HT-29 (cell line): ENCODE measurements around the gene CDK14. TPM values are rescaled to one million over a fixed set of nuclear protein-coding genes. Genes with fewer than 3 reads are reported as not detected.
"Not testable (repeated sequence)": the region's sequence is repeated elsewhere in the genome, so short reads cannot be mapped to it uniquely, and the experiment has no call there.

Source experiments
- DNase-seq: peaks from one replicate; pipeline ENCODE4 v3.0.0-alpha.2; 2015; ENCODE audit warnings: low spot score
- total RNA-seq: library from RNA; depleted of rRNA; stranded (reverse); fragments of >200 nt; shearing (Covaris generic); gene quantifications from 2 replicates; pipeline ENCODE4 v1.2.3, GENCODE V29; 2014

CDK14 gene
- total RNA-seq, 1 experiment from 2014 or later: 0.61 TPM

- DNase-seq: peak; percentile 76
These were observed 33.3 kb downstream of the CDK14 start for GRCh38 chr7:90629297-90629918.

- DNase-seq: no peak
These were observed 35.4 kb downstream of the CDK14 start for GRCh38 chr7:90631502-90631901.

GRCh38 chr7:90639683-90640082 lies 43.6 kb downstream of the CDK14 start:
- not testable (repeated sequence) for DNase-seq

- DNase-seq: no peak
These were observed 46.9 kb downstream of the CDK14 start for GRCh38 chr7:90642978-90643377.

GRCh38 chr7:90645784-90646183 lies 49.7 kb downstream of the CDK14 start:
- no peak for DNase-seq

GRCh38 chr7:90648107-90648506 lies 52.0 kb downstream of the CDK14 start:
- DNase-seq: no peak

- DNase-seq: no peak
These were observed 52.7 kb downstream of the CDK14 start for GRCh38 chr7:90648834-90649233.

GRCh38 chr7:90654718-90655427 lies 58.8 kb downstream of the CDK14 start:
- DNase-seq: no peak

GRCh38 chr7:90655566-90655965 lies 59.4 kb downstream of the CDK14 start:
- no peak for DNase-seq

GRCh38 chr7:90657481-90657880 lies 61.4 kb downstream of the CDK14 start:
- DNase-seq: no peak

GRCh38 chr7:90660100-90660499 lies 64.0 kb downstream of the CDK14 start:
- DNase-seq: no peak

- DNase-seq: no peak
These were observed 64.7 kb downstream of the CDK14 start for GRCh38 chr7:90660819-90661218.

- no peak for DNase-seq
These were observed 65.4 kb downstream of the CDK14 start for GRCh38 chr7:90661290-90662151.

- no peak for DNase-seq
These were observed 67.1 kb downstream of the CDK14 start for GRCh38 chr7:90663176-90663575.

GRCh38 chr7:90666186-90666585 lies 70.1 kb downstream of the CDK14 start:
- DNase-seq: no peak

GRCh38 chr7:90668992-90669391 lies 72.9 kb downstream of the CDK14 start:
- DNase-seq: no peak

- DNase-seq: no peak
These were observed 73.4 kb downstream of the CDK14 start for GRCh38 chr7:90669492-90669891.

GRCh38 chr7:90671571-90671970 lies 75.5 kb downstream of the CDK14 start:
- no peak for DNase-seq

- no peak for DNase-seq
These were observed 76.1 kb downstream of the CDK14 start for GRCh38 chr7:90672210-90672609.

GRCh38 chr7:90674625-90675024 lies 78.5 kb downstream of the CDK14 start:
- DNase-seq: no peak

- no peak for DNase-seq
These were observed 79.9 kb downstream of the CDK14 start for GRCh38 chr7:90675982-90676381.
